SK-MEL-5 (cell line): ENCODE measurements around the gene PSMD14. TPM values are rescaled to one million over a fixed set of nuclear protein-coding genes. Genes with fewer than 3 reads are reported as not detected.

ENCODE experiments used
- DNase-seq: peaks from one replicate; pipeline ENCODE4 v3.0.0-alpha.2; 2016; ENCODE audit warnings: low read depth, low spot score
- in situ Hi-C: cut with HindIII; loops from 2 replicates; pipeline ENCODE4 v1.10.0; 2016; ENCODE audit warnings: low sequenced_read_pairs, high pct_unique_total_duplicates, low pct_unique_long_range_greater_than_20kb
- total RNA-seq: library from RNA; depleted of rRNA; stranded (reverse); fragments of >200 nt; shearing (Covaris generic); gene quantifications from 2 replicates; pipeline ENCODE4 v1.2.3, GENCODE V29; 2014

The PSMD14 gene
- total RNA-seq, 1 experiment from 2014 or later = 114 TPM

DNA sequence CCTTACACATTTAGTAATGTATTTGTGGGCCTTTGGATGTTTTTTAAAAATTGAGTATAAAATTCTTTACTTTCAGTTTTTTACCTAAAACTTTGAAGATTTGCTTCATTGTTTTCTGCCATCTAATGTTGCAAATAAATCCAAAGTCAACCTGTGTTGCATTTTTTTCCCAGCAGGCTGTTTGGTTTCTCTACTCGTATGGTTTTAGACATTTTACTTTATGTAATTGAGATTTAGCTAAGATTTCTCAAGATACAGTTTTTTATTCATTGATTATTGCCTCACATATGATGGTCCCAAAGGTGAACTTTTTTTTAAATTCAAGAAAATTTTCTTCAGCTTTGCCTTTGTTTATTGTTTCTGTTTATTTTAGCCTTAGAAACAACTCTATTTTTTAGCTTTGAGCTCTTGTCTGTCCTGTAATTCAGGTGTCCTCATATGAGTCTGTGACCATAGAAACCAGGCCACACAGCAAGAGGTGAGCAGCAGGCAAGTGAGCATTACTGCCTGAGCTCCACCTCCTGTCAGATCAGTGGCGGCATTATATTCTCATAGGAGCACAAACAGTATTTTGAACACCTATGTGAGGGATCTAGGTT lies 54.4 kb downstream of the PSMD14 start:
- no peak for DNase-seq
- in situ Hi-C loops = no loop called here

DNA sequence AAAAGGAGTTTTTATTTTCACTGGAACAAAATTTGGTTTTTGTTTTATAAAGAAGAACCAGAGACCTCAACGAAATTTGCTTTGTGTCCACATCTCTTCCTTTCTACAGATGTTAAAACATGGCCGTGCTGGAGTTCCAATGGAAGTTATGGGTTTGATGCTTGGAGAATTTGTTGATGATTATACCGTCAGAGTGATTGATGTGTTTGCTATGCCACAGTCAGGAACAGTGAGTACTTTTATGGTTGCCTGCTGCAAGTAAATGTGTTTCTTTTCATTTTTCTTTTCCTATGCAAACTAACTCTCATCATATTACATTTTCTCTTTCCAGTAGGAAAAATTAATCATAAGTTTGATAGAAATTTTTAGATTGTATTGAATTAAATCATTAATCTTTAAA lies 59.5 kb downstream of the PSMD14 start:
- in situ Hi-C loops = no loop called here
- DNase-seq = no peak

DNA sequence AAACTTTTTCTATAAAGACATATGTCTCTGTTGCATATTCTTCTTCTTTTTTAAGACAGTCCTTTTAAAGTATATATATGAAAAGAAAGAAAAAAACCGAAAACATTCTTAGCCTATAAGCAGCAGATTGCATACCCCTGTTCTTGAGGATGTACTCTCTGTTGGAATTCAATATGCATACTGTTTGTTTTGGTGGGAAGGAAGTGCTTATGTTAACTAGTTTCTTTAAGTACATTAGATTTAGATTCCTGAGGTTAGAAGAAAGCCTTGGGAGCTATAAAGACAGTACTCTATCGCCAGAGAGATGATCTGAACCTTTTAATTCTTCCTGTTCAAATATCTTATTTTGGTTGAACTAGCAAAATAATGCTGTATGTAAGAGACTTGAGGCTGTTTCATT lies 61.1 kb downstream of the PSMD14 start:
- in situ Hi-C loops = no loop called here
- no peak for DNase-seq

DNA sequence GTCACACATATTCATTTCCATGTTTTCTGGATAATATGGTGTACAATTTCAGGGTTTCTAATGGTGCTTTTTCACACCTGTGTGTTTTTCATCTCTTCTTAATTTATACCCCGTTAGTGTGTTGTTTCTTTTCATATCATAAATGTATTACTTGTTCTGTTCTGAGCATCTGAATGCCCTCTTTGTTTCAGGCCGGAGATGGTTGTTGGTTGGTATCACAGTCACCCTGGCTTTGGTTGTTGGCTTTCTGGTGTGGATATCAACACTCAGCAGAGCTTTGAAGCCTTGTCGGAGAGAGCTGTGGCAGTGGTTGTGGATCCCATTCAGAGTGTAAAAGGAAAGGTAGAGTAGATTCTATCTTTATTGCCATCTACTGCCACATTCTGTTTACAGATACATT lies 62.8 kb downstream of the PSMD14 start:
- in situ Hi-C loops = no loop called here
- DNase-seq = peak; percentile 84

DNA sequence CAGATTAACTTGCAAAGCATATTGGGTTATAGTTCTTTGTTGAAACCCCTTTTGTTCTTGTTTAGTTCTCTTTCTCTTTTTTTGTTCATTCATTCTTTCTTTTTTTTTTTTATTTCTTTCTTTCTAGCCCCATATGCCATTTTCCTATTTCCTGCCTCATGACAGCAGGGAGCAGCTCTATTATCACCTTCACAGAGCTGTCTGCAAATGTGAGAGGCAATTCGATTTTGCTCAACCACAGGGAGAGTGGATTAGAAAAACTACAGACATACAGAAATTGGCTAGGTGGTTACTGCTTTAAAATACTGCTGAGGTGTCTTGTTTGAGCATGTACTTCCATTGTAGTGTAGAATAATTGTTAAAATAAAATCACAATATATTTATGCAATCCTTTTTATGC lies 63.6 kb downstream of the PSMD14 start:
- DNase-seq = no peak
- in situ Hi-C loops = no loop called here

DNA sequence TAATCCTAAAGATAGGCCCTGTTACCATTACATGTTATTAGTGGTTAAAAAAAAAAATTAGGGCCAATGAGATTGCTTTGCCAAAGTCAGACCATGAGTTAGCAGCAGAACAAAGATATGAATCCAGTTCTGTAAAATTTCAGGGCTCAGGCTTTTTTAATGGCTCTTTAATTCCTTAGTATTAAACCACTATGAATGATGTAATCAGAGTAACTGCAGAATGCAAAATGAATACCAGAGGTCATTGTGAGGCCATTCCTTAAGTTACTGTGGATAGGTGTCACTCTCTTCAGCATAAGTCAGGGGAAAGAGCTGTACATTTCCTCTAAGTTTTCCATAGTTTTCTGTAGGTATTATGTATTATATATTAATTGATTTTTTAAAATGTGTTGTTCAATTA lies 65.7 kb downstream of the PSMD14 start:
- no peak for DNase-seq
- in situ Hi-C loops = no loop called here

DNA sequence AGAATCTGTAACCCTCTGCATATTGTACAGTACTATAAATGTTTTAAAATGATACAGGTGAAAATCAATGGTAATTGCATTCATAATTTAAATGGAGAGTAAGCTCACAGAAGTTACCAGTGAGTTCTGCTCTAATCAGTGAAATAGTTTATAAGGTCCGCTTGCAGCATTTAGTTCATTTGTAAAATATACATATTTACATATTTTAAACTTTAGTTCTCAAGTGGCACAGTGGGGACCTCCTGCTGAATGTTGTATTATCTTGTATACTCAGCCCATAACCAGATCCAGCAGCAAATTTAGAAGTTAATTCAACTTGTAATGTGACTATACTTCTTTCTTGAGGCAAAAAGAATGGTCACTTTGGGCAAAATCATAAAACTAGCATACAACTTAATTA lies 66.2 kb downstream of the PSMD14 start:
- in situ Hi-C loops = no loop called here
- no peak for DNase-seq

DNA sequence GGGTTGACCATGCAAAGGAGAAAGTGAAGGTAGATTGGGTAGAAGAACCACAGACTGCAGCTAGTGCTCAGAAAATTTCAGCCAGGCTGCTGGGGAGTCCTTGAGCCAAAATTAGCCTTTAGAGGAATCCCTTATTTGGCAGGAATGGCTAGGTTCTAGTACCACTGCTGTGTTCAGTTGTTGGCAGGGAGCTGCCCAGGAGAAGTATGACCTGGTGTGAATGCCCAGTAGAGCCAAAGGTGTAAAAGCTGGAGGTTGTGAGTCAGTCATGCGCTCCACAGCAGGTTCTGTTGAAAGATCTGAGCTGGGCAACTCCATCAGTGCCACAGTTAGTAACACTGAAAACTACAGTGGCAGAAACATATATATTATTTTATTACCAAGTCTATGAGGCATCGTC lies 71.5 kb downstream of the PSMD14 start:
- DNase-seq = no peak
- in situ Hi-C loops = no loop called here

DNA sequence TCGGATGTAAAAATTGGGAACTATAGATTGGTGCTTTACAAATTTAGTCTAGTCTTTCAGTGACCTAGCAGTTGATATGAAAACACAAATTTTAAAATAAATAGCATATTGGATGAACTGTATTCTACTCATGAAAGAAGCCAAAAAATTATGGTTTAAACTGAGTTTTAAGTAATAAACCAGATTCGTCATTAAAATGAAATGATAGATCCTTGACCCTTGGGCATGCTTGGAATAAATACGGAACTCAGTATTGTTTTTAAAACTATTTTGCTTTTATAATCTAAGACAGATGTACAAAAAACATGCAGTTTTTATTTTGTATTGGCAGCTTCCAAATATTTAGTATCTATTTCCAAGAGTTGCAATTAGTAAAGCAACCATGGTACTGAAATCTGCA lies 73.3 kb downstream of the PSMD14 start:
- in situ Hi-C loops = no loop called here
- DNase-seq = no peak

DNA sequence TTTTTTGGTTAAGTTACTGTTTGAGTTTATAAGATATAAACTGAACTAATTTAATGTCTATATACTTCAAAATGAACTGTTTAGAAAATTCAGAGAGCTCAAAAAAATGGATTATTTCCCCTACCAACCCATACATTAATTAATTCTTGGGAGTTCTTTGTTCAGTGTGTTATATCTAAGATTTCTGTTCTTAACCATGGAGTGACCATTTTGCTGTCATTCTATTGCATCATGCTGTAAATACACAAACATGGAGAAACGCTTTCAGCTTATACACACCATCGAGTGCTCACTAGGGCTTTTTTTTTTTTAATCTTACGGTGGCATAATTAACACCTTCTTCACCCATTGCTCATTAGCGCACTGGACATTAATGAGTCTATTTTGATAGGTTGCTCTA lies 74.5 kb downstream of the PSMD14 start:
- in situ Hi-C loops = no loop called here
- DNase-seq = no peak

DNA sequence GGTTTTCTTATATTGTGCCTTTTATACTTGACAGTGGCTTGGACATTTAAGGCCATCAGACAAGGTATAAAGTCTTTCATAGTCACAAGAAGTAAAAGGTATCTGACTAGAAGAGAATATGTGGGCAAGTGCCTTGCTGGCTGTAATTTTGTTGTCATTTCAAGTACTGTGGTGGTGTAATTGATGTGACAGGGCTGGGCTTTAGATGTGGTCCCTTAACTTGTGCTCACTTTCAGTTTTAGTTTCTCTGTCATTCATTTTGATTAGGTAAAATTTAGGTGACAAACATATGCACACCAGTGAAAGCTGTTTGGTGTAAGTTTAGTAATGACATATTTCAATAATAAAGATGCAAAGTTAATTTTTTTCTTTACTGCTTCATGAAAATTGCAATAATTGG lies 76.6 kb downstream of the PSMD14 start:
- no peak for DNase-seq
- in situ Hi-C loops = no loop called here

DNA sequence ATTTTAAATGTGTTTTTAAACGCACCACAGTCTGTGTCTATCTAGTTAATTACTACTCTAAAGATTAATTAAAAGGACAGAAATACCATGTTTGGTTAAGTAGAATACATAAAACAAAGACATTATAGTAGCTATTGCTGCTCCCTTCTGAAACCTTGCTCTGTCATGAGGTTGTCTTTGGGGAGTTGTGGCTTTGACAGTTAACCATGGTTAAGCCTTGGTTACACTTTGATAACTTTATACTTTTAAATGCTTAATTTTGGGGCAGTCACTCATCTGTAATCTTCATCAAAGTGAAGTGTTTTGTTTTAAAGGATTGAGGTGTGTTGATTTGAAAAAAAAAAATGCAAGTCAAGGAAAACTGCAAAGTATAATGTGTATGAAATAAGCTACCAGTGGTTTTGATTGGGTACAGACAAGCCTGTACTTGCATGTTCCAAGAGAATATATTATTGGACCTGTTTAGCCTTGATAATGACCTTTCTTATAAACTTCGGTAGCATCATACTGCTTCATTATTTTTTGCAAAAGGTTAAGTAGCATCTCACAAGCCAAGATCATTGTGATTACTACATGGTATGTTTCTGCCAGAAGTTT lies 78.1 kb downstream of the PSMD14 start:
- peak; percentile 23 for DNase-seq
- in situ Hi-C loops = no loop called here

DNA sequence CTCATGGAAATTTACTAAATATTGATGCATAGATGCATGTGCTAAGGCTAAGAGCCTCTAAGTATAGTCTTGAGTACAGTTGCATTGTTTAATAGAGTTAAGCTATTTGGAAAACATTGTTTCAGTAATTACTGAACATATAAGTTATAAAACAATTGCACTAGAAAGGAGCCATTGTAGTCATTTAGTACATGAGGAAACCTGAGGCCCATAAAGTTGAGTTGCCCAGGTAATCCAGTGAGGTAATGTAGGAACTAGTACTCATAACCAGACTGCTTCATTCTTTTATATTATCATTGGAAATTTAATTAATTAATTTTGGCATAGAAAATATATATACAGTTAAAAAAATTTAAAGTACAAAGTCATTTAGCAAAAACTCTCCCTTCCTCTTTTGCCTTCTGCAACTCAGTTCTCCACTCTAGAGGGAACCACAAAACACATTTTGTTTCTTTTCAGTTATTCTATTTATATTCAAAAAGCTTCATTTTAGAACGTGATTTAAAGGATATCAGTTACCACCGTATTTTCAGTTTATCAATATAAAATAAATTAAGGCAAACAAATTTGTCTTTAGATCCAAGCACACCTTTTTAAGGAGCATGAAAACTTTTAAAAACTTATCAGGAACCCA lies 80.0 kb downstream of the PSMD14 start:
- no peak for DNase-seq
- in situ Hi-C loops = no loop called here

DNA sequence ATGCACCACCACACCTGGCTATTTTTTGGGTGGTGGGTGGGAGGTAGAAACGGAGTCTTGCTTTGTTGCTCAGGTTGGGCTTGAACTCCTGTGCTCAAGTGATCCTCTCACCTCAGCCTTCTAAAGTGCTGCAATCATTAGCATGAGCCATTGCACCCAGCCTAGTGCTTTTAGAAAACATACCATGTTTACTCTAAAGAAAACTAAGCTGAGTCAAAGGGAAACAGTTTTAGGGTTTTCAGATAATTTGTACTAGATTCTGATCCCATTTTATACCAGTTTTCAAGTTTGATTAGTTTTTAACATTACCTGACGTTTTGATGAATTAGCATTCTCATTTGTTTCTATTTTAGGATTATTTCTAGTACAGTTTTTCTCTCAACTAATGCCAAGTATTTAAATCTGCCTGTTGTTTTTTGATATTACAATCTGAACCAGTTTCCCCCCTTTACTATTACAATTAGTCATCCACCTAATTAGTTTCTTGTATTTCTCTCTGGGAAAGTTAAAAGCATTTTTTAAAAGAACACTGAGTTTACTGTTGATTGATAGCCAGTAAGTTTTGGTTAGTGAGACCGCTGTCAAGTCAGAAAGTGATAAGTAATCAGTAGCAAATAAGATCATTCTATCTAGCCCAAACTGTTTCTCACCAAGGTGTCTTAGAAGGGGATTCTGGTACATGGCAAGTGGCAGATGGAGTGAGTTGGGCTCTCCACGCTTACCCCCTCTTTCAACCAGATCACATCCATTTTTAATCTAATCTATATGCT lies 83.7 kb downstream of the PSMD14 start:
- no peak for DNase-seq
- in situ Hi-C loops = no loop called here

DNA sequence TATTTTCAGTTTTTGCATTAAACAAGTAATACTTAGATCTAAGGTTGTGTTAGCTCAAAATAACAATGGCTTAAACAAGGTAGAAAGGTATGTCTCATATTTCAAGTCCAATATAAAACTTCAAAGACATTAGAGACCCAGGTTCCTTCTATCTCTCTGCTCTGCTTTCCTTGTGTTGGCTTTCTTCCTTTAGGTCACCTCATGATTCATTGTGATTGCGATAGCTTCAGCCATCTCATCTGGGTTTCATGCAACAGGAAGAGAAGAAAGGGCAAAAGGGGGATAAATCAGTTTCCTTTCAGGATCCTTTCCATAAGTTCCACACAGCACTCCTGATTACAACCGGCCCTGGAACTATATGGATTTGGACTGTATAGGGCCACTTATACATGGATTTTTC lies 91.9 kb downstream of the PSMD14 start:
- in situ Hi-C loops = no loop called here
- DNase-seq = no peak

DNA sequence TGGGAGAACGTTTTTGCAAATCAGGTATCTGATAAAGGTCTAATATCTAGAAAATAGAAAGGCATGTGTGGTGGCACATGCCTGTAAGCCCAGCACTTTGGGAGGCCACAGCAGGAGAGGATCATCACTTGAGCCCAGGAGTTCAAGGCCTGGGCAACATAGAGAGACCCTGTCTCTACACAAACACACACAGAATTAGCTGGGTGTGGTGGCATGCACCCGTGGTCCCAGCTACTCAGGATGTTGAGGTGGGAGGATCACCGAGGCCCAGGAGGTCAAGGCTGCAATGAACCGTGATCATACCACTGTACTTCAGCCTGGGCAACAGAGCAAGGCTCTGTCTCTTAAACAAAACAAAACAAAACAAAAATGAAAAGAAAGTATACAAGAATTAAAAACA lies 94.1 kb downstream of the PSMD14 start:
- in situ Hi-C loops = no loop called here
- DNase-seq = no peak

DNA sequence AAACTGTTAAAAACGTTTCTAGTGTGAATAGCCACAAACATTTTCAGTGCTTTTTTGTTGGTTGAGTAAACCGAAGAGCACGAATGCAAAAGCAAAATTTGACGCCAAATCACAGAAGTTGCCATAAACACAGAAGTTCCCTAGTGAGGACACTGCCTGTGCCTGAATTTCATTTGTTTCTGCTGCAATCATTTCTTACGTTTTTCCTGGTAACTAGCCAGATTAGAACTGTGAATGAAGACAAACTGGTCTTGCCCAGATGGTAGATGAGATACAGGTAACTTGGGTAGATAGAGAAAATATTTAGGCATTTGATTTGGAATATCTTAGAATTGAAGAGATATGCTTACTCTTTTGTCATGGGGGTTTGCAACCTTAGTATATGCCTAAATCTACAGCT lies 98.1 kb downstream of the PSMD14 start:
- in situ Hi-C loops = no loop called here
- no peak for DNase-seq

DNA sequence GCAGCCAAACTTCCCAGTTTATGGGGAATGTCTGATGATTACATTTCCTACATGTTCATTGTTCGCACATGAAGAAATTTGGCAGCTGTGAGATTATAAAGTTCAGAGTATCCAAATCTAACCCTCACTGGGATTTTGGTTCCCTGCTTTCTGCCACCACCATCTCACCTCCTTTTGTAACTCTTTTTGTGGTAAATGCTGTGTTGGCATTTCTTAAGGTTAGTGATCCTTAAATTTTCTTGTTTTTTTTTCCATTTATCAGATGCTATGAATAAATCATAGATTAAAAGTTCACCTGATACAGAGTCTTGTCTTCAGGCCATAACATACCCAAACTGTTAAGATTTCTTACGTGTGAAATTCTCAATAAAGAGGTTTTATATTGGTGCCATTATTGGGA lies 99.4 kb downstream of the PSMD14 start:
- in situ Hi-C loops = no loop called here
- no peak for DNase-seq
